ENCODE data around the gene BAIAP2L1.

BAIAP2L1 gene

DNA sequence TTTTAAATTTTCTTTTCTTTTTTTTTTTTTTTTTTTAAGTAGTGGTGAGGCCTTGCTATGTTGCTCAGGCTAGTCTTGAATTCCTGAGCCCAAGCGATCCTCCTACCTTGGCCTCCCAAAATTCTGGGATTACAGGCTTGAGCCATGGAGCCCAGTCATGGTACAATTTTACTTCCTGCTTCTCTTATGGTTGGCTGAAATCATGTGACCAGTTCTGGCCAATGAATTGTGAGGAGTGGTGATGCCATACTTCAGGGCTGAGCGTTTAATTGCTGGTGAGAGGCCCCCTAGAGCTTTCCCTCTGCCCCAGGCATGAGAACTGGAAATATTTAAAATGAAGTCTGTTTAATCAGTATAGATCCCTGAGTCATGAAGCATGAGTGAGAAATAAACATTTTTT lies 22.2 kb upstream of the BAIAP2L1 start:
- TF ChIP-seq ZBTB7A (IDR thresholded peaks at IDR 0.05; ENCODE audit: low read depth) (no peak), RAD21 (IDR thresholded peaks at IDR 0.05; ENCODE audit: low read depth) (no peak), USF1 (IDR thresholded peaks at IDR 0.05) (peak; percentile 67)

DNA sequence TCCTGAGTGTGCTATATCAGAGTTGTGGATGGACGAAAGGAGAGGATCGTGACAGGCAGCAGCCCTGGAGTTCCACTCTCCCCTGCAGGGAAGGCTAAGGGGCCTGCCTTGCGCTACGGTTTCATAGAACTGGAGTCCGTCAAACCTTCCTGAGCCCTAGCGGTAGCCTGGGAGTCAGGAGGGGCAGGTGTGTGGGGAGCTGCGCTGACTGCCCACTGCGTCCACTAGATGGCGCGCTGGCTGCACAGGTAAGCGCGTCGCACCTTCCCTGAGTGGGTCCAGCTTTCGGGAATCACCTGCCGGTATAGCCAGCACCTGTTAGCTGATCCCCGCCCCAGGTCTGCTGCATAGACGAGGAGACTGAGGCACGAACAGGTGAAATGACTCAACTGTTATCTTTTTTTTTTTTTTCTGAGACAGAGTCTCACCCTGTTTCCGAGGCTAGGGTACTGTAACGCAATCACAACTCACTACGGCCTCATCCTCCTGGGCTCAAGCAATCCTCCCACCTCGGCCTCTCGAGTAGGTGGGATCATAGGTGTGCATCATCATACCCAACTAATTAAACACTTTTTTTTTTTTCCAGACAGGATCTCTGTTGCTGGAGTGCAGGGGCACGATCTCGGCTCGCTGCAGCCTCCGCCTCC lies 20.2 kb upstream of the BAIAP2L1 start:
- 0 out of 2 replicates have a peak, but pooled peaks have one; percentile 14 for TF ChIP-seq YY1 (IDR thresholded peaks at IDR 0.05; ENCODE audit: low read depth)
- peak; percentile 89 for TF ChIP-seq RAD21 (IDR thresholded peaks at IDR 0.05; ENCODE audit: low read depth)
- TF ChIP-seq, protein P1, sequence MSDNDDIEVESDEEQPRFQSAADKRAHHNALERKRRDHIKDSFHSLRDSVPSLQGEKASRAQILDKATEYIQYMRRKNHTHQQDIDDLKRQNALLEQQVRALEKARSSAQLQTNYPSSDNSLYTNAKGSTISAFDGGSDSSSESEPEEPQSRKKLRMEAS (IDR thresholded peaks at IDR 0.05), result peak; percentile 97
- TF ChIP-seq TAF1 (IDR thresholded peaks at IDR 0.05; ENCODE audit: low read depth), result no peak
- TF ChIP-seq TCF12 (IDR thresholded peaks at IDR 0.05; ENCODE audit: low read depth), result no peak
- TF ChIP-seq FOXM1 (IDR thresholded peaks at IDR 0.05; ENCODE audit: borderline replicate concordance, low read depth), result no peak
- no peak for TF ChIP-seq ZBTB7A (IDR thresholded peaks at IDR 0.05; ENCODE audit: low read depth)

DNA sequence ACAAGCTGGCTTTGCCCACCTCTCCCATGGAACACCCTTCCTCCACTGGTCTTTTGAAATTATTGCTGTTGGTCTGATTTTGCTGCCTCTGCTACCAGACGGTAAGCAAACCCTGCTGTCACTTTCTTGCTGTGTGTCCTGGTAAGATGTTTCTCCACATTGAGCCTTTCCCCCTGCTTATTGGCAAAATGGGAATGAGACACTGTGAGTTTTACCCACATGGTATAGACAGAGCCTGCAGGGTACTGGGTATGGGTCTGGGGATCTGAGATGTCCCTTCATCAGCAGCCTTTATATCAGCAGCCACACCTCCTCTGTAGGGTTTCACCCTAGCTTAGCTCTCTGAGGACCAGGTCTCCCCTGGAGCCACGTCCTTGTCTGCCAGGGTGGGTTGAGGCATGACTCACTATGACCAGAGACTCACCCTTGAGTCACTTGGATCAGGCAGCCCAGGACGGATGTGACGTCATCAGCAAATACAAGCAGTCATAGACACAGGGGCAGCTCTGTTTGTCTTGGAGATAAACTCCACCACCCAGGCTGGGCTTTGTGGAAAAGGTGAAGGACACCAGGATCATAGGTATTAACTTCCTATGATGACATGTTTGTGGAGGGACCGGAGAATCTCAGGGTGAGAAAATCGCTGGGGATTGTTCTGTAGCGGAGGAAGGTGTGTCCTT lies 17.9 kb upstream of the BAIAP2L1 start:
- no peak for TF ChIP-seq CEBPB (IDR thresholded peaks at IDR 0.05)
- no peak for TF ChIP-seq RAD21 (IDR thresholded peaks at IDR 0.05; ENCODE audit: low read depth)
- no peak for TF ChIP-seq TEAD4 (IDR thresholded peaks at IDR 0.05)
- no peak for TF ChIP-seq NFIC (IDR thresholded peaks at IDR 0.05)
- TF ChIP-seq CREB1 (IDR thresholded peaks at IDR 0.05; ENCODE audit: low read depth), result peak; percentile 28; the same call in 1 of the 2 replicates
- no peak for TF ChIP-seq EP300 (IDR thresholded peaks at IDR 0.05; ENCODE audit: borderline replicate concordance)
- no peak for TF ChIP-seq ZBTB7A (IDR thresholded peaks at IDR 0.05; ENCODE audit: low read depth)
- TF ChIP-seq USF1 (IDR thresholded peaks at IDR 0.05), result no peak

DNA sequence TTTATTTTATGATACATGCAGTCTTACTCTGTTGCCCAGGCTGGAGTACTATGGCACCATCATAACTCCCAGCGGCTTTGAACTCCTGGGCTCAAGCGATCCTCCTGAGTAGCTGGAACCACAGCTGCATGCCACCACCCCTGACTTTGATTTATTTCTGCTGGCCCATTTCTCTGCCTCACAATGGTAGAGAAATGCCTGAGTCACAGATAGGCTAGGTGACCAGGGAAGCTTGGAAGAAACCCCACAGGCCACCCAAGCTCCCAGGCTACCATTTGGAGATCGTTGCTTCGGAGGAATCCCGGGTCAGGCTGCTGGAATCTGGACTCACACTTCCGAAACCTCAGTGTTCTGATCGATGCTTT lies 17.4 kb upstream of the BAIAP2L1 start:
- TF ChIP-seq CREB1 (IDR thresholded peaks at IDR 0.05; ENCODE audit: low read depth) (no peak), TCF12 (IDR thresholded peaks at IDR 0.05; ENCODE audit: low read depth) (no peak), REST (IDR thresholded peaks at IDR 0.05; ENCODE audit: low read depth) (no peak), TAF1 (IDR thresholded peaks at IDR 0.05; ENCODE audit: low read depth) (no peak), CEBPB (IDR thresholded peaks at IDR 0.05) (no peak), FOXM1 (IDR thresholded peaks at IDR 0.05; ENCODE audit: borderline replicate concordance, low read depth) (no peak), USF1 (IDR thresholded peaks at IDR 0.05) (no peak), ZBTB7A (IDR thresholded peaks at IDR 0.05; ENCODE audit: low read depth) (no peak), NFIC (IDR thresholded peaks at IDR 0.05) (no peak), YY1 (IDR thresholded peaks at IDR 0.05; ENCODE audit: low read depth) (no peak), EP300 (IDR thresholded peaks at IDR 0.05; ENCODE audit: borderline replicate concordance) (no peak), RAD21 (IDR thresholded peaks at IDR 0.05; ENCODE audit: low read depth) (no peak), EGR1 (IDR thresholded peaks at IDR 0.05) (no peak), TEAD4 (IDR thresholded peaks at IDR 0.05) (no peak)
- TF ChIP-seq, protein P1 (IDR thresholded peaks at IDR 0.05), result no peak

DNA sequence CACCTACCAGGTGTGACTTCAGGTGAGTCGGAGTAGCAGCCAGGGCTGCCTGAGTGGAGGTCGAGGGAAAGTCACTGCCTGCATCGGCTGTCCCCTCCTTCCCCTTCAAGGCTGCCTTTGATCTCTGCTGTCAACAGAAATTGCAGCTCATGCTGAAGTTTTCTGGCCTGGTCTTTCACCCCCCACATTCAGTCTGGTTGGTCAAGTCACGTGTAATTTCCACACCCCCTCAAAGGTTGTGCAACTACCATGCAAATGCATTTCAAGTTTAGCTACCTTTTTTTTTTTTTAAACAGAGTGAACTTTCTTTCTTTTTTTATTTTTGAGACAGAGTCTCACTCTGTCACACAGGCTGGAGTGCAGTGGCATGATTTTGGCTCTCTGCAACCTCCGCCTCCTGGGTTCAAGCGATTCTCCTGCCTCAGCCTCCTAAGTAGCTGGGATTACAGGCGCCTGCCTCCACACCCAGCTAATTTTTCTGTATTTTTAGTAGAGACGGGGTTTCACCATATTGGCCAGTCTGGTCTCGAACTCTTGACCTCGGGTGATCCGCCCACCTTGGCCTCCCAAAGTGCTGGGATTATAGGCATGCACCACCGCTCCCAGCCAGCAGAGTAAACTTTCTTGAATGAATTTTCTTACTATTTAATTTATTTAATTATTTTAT lies 16.8 kb upstream of the BAIAP2L1 start:
- peak; percentile 89 for TF ChIP-seq CEBPB (IDR thresholded peaks at IDR 0.05)

DNA sequence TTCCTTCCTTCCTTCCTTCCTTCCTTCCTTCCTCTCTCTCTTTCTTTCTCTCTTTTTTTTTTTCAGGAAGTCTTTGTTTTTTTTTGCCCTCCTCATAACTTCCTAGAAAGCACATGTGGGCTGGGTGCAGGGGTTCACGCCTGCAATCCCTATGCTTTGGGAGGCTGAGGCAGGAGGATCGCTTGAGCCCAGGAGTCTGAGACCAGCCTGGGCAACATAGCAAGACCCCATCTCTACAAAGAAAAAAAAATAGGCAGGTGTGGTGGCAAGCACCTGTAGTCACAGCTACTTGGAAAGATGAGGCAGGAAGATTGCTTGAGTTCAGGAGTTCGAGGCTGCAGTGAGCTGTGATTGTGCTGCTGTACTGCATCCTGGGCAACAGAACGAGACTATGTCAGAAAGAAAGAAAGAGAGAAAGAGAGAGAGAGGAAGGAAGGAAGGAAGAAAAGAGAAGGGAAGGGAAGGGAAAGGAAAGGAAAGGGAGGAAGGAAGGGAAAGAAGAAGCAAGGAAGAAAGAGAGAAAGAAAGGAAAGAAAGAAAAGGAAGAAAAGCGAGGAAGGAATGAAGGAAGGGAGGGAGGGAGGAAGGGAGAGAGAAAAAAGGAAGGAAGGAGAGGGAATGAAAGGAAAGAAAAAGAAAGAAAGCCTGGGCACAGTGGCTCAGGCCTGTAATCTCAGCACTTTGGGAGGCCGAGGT lies 13.5 kb upstream of the BAIAP2L1 start:
- TF ChIP-seq EP300 (IDR thresholded peaks at IDR 0.05; ENCODE audit: borderline replicate concordance), result no peak
- no peak for TF ChIP-seq EGR1 (IDR thresholded peaks at IDR 0.05)
- TF ChIP-seq FOXM1 (IDR thresholded peaks at IDR 0.05; ENCODE audit: borderline replicate concordance, low read depth), result no peak
- no peak for TF ChIP-seq RAD21 (IDR thresholded peaks at IDR 0.05; ENCODE audit: low read depth)
- no peak for TF ChIP-seq REST (IDR thresholded peaks at IDR 0.05; ENCODE audit: low read depth)
- TF ChIP-seq USF1 (IDR thresholded peaks at IDR 0.05), result no peak
- no peak for TF ChIP-seq ZBTB7A (IDR thresholded peaks at IDR 0.05; ENCODE audit: low read depth)
- no peak for TF ChIP-seq CREB1 (IDR thresholded peaks at IDR 0.05; ENCODE audit: low read depth)
